Fibroblast of mammary gland (primary cell): ENCODE results near the gene CCNL1.
A peak's percentile ranks its signal among the peaks of the same experiment; 100 is the strongest.
"Not testable (repeated sequence)": the region's sequence is repeated elsewhere in the genome, so short reads cannot be mapped to it uniquely, and the experiment has no call there.

Experiments
- DNase-seq: peaks from one replicate; pipeline ENCODE4 v3.0.0-alpha.2; 2010; ENCODE audit warnings: low read depth
- H3K4me3 ChIP-seq: 2 replicates; pipeline ENCODE4 v1.5.1; 2011; ENCODE audit warnings: low read depth, mild to moderate bottlenecking, low read length, moderate library complexity; ENCODE audit not compliant: control insufficient read depth
- TF ChIP-seq, protein P1 (sequence below): conservative IDR thresholded peaks from 2 replicates; pipeline ENCODE4 v1.5.1; 2011; ENCODE audit warnings: low read depth, low read length, inconsistent platforms; ENCODE audit not compliant: control insufficient read depth, insufficient read depth

Gene CCNL1

GRCh38 chr3:157159762-157160657 is at the start of gene CCNL1:
TSS of gene CCNL1 (minus strand) at chr3:157160147. CDS start at chr3:157160094, 53 bp downstream.
- H3K4me3 ChIP-seq, result peak within 1 kb of the TSS; percentile 91
- TF ChIP-seq, protein P1, sequence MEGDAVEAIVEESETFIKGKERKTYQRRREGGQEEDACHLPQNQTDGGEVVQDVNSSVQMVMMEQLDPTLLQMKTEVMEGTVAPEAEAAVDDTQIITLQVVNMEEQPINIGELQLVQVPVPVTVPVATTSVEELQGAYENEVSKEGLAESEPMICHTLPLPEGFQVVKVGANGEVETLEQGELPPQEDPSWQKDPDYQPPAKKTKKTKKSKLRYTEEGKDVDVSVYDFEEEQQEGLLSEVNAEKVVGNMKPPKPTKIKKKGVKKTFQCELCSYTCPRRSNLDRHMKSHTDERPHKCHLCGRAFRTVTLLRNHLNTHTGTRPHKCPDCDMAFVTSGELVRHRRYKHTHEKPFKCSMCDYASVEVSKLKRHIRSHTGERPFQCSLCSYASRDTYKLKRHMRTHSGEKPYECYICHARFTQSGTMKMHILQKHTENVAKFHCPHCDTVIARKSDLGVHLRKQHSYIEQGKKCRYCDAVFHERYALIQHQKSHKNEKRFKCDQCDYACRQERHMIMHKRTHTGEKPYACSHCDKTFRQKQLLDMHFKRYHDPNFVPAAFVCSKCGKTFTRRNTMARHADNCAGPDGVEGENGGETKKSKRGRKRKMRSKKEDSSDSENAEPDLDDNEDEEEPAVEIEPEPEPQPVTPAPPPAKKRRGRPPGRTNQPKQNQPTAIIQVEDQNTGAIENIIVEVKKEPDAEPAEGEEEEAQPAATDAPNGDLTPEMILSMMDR, result no peak
- DNase-seq, result peak; percentile 98

DNA sequence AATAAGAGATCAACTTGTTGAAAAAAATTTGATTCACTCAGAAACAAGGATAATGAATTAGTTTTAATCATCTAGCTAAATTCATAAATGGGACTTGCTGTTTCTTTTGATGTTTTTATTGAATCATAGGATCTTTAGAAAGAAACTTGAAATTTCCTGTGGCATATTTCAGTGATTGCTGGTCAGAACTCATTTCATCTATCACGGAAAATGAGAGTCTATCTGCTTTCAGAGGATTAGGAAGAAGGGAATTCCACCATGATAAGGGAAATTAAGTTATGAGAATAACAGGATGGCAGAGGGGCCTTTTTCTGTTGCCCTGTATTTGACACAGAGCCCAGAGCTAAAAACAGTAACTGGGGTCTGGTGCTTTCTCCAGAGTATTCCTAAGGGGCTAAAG is 44.9 kb upstream of the CCNL1 start:
- H3K4me3 ChIP-seq, result no peak overlapping the region
- TF ChIP-seq, protein P1, result no peak

GRCh38 chr3:157204431-157204830 is 44.5 kb upstream of the CCNL1 start:
- peak; percentile 72 for DNase-seq
- TF ChIP-seq, protein P1, result peak; percentile 63
- H3K4me3 ChIP-seq, result no peak overlapping the region

More for the DNA sequence above, 44.9 kb upstream of the CCNL1 start:
- DNase-seq, result no peak

- H3K4me3 ChIP-seq, result no peak overlapping the region
- TF ChIP-seq, protein P1, result peak; percentile 61
- peak; percentile 63 for DNase-seq
Observed at GRCh38 chr3:157201648-157202278, 41.8 kb upstream of the CCNL1 start.

DNA sequence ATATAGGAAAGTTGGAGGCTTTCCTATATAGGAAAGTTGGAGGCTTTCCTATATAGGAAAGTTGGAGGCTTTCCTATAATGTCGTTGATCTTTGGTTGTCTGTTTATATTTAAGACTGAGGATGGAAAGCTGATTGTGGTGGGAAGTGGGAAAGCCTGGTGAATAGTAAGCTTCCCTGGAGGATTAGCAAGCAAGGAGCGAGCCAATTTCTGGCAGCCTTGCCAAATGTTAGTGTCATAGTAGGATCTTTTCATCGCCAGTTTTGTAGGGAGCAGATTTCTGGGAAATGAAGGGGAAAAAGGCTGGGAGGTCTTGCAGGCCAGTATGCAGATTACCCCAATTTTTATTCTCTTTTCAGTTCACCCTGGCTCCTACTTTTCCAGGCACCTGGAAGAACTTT is 39.9 kb upstream of the CCNL1 start:
- peak; percentile 86 for DNase-seq

DNA sequence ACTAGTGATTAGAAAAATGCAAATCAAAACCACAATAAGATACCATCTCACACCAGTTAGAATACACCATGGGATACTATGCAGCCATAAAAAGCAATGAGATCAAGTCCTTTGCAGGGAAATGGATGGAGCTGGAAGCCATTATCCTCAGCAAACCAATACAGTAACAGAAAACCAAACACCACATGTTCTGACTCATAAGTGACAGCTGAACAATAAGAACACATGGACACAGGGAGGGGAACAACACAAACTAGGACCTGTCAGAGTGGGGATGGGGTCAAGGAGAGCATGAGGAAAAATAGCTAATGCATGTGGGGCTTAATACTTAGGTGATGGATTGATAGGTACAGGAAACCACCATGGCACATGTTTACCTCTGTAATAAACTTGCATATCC is 36.0 kb upstream of the CCNL1 start:
- TF ChIP-seq, protein P1, result no peak
- DNase-seq, result peak; percentile 21
- H3K4me3 ChIP-seq, result no peak overlapping the region

More for the DNA sequence above, 39.9 kb upstream of the CCNL1 start:
- no peak overlapping the region for H3K4me3 ChIP-seq
- TF ChIP-seq, protein P1, result no peak

DNA sequence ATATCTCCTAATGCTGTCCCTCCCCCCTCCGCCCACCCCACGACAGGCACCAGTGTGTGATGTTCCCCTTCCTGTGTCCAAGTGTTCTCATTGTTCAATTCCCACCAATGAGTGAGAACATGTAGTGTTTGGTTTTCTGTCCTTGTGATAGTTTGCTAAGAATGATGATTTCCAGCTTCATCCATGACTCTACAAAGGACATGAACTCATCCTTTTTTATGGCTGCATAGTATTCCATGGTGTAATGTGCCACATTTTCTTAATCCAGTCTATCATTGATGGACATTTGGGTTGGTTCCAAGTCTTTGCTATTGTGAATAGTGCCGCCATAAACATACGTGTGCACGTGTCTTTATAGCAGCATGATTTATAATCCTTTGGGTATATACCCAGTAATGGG is 31.2 kb upstream of the CCNL1 start:
- H3K4me3 ChIP-seq, DNase-seq: not testable (repeated sequence)
